ENCODE results near the gene HAO1.

HAO1 gene

DNA sequence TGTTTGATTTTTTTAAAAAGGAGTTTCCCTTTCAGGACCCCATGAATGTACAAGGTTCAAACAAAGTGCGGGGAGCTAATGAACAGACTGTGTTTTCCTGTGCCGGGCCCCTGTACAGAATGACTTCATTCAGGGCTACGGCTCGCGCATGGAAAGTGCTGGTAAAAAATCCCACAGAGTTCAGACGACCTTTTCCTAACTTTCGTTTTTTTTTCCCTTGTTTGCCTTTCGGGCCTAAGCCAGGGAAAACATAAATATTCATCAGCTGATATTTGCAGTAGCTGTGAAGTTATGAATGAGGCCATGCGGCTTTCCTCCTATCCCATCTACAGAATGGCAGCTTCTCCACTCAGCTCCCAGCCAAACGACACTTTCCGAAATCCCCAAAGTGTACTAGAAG, 74.0 kb downstream of the HAO1 start:
- no peak overlapping the region for H3K4me3 ChIP-seq (replicated peaks; ENCODE audit: low read depth, low read length)
- no peak for DNase-seq (ENCODE audit: extremely low read depth, low read depth)
- no peak for TF ChIP-seq CTCF (IDR thresholded peaks at IDR 0.05; ENCODE audit: low read depth, low read length, missing control alignments)

DNA sequence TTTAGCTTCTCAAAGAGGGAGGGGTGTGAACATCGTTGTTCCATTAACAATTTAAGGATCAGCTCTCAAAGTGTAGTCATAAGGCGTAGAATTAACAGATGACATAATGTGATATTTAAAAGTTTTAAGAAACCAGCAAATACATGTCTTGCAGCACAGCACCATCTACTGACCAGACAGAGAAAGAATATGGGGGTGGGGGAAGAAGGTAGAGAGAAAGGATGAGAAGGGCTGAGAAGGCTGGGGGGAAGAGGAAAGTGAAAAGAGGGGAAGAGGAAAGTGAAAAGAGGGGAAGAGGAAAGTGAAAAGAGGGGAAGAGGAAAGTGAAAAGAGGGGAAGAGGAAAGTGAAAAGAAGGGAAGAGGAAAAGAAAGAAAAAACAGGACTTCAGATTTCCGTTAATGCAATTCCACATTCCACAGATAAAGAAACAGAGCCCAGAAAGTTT, 80.9 kb downstream of the HAO1 start:
- no peak overlapping the region for H3K4me3 ChIP-seq (replicated peaks; ENCODE audit: low read depth, low read length)
- DNase-seq (ENCODE audit: extremely low read depth, low read depth) = peak; percentile 38
- TF ChIP-seq CTCF (IDR thresholded peaks at IDR 0.05; ENCODE audit: low read depth, low read length, missing control alignments) = peak; percentile 60

DNA sequence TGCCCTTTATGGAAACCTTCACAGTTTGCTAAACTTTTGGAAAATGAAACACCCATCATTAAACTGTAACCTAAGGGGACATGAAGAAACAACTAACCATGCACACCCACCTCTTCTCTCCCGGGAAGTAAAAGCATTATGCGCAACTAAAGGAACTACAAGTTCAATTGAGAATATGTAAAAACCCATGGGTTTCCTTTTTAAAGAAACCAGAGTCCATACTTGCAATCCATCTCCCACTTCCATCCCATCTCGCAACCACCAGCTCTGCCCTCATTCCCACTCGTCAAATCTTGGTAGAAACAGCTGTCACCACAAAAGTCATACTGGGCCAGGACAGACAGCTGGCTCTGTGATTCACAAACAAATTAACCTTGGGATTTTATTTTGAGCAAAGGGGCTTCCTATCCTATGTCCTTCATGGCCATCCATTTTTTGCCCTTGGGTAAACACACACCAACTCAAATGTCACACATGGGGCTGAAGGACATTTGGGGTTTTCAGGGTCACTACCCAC, 81.5 kb downstream of the HAO1 start:
- no peak for DNase-seq (ENCODE audit: extremely low read depth, low read depth)
- H3K4me3 ChIP-seq (replicated peaks; ENCODE audit: low read depth, low read length) = no peak overlapping the region
- no peak for TF ChIP-seq CTCF (IDR thresholded peaks at IDR 0.05; ENCODE audit: low read depth, low read length, missing control alignments)

GRCh38 chr20:7856756-7857155, 83.5 kb downstream of the HAO1 start:
- peak; percentile 49 for DNase-seq (ENCODE audit: extremely low read depth, low read depth)
- H3K4me3 ChIP-seq (replicated peaks; ENCODE audit: low read depth, low read length) = no peak overlapping the region
- TF ChIP-seq CTCF (IDR thresholded peaks at IDR 0.05; ENCODE audit: low read depth, low read length, missing control alignments) = no peak

DNA sequence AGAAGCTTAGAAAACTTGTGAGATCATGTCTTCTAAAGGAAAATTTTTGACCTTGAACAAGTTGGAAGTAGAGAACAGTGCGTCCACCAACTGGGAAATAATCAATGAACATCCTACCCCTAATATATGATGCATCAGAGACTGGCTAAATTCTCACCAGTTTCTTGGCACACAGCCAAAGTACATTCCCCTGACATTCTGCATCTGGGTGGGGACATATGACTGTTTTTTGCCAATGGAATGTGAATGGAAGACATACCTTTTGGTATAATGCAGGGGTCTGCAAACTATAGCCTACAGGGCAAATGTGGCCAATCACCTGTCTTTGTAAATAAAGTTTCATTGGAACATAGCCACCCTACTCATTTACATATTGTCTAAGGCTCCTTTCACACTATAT, 84.7 kb downstream of the HAO1 start:
- DNase-seq (ENCODE audit: extremely low read depth, low read depth) = no peak
- no peak overlapping the region for H3K4me3 ChIP-seq (replicated peaks; ENCODE audit: low read depth, low read length)
- no peak for TF ChIP-seq CTCF (IDR thresholded peaks at IDR 0.05; ENCODE audit: low read depth, low read length, missing control alignments)

DNA sequence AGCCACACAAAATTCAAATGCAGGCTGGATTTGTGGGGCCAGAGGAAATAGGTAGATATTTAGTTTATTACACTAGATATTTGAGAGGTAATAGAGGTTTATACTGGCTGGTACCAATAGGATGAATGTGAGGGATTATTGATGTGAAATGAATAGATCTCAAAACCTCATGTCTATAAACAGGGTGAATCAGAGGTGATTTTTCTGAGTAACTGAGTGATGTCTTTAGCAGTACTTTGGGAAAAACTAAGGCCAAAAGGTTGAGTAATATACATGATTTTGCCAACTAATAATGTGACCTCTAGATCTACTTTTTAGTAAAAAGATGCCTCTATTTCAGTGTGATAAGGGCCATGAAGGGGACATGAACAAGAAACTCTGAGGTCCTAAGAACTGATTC, 86.8 kb downstream of the HAO1 start:
- TF ChIP-seq CTCF (IDR thresholded peaks at IDR 0.05; ENCODE audit: low read depth, low read length, missing control alignments) = no peak

More for the DNA sequence above, 86.8 kb downstream of the HAO1 start:
- no peak for DNase-seq (ENCODE audit: extremely low read depth, low read depth)
- H3K4me3 ChIP-seq (replicated peaks; ENCODE audit: low read depth, low read length) = no peak overlapping the region

Data from HFF-Myc (cell line).